Measurements from ENCODE around the gene MIDN. TPM values are rescaled to one million over a fixed set of nuclear protein-coding genes. Genes with fewer than 3 reads are reported as not detected.

MIDN gene
- total RNA-seq, 2 experiments from 2014 or later: 54.1 to 54.6 TPM

- no peak for DNase-seq
- Mint-ChIP-seq H3K4me1 (ENCODE audit: low read depth) (peaks cover 55% of the 10 kb centered on the region), H3K9me3 (no peaks in the 10 kb centered on the region), H3K4me3 (peak overlapping the region; percentile 16), H3K27ac (peak overlapping the region; percentile 64), H3K27me3 (no peaks in the 10 kb centered on the region), H3K36me3 (peaks cover 10% of the 10 kb centered on the region)
- intact Hi-C loops (cut with micrococcal nuclease): no loop called here
- ChIA-PET CTCF (interaction anchor here (17.9 kb wide), 1 partner anchor 20 kb away, joined by 649 read pairs; the partner anchor contains the start of gene ATP5F1D), POLR2A (no interaction called here)
Observed at GRCh38 chr19:1263188-1263587, 14.8 kb downstream of the MIDN start.

DNA sequence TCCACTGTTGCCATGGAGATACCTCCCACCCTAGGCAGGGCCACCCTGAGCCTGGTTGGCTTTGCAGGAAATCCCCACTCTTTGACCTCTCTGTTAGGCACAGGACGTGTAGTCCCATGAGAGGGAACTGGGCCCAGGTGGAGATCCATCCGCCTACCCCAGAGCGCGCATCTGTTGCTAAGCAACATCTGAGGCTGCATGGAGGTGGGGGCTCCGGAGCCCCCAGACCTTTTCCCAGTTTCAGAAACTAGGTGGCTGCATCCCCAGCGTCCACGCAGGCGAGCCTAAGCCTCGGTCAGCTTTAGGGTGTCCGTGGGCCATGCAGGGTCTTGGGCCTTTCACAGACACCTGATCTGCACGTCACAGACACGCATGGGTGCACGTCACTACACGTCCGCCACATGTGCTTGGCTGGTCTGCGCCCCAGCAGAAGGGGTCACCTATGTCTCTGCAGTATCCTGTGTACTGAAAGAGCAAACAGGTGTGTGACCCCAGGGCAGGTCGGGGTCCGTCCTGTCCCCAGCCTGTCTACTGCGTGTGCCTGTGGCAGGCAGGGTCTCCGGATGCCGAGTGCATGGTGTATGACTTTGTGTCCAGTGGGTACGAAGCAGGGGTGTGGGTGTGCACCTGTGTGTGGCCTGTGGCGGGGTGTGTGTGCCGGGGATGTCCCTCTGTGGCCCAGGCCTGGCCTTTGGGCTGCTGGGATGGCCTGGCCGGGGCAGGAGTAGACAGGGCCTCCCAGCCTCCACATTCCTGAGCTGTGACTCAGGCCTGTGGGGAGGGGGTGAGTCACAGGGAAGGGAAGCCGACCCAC, 16.6 kb downstream of the MIDN start:
- no peaks in the 10 kb centered on the region for H3K9me3 Mint-ChIP-seq
- intact Hi-C loops (cut with micrococcal nuclease): no loop called here
- H3K27me3 Mint-ChIP-seq: no peaks in the 10 kb centered on the region
- DNase-seq: no peak
- H3K36me3 Mint-ChIP-seq: peaks cover 6% of the 10 kb centered on the region
- H3K4me3 Mint-ChIP-seq: peak overlapping the region; percentile 32
- ChIA-PET POLR2A (interaction anchor here (0.6 to 3.0 kb wide), 4 partner anchors 12 to 227 kb away, joined by 3 to 37 read pairs (median 10); no protein-coding TSS in a partner anchor), CTCF (interaction anchor here (1.3 to 17.9 kb wide), 2 partner anchors 12 to 21 kb away, joined by 3 to 649 read pairs; partner anchors contain the start of gene ATP5F1D)
- peaks cover 48% of the 10 kb centered on the region for H3K4me1 Mint-ChIP-seq (ENCODE audit: low read depth)
- peak overlapping the region; percentile 49 for H3K27ac Mint-ChIP-seq

DNA sequence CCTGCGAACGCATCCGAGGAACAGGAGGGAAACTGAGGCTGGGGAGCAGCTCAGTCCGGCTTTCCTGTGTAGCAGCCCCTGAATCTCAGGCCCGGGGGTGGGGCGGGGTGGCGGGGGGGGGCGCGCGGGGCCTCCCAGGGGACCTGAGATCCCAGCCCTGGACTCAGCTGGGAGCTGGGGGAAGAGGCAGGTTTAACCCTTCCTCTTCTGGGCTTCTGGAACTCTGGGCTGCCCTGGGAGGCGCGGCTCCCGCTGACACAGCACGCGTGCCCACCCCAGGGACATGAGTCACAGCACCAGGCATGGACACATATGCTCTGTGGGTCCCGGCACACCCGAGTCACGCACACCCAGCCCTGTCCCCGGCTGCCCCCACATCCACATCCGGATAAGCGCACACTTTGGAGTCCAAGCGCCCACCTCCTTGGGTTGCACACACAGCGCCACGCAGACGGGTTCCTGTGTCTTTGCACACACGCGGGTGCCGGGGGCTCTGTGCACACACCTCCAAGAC, 17.3 kb downstream of the MIDN start:
- peak; percentile 64 for DNase-seq
- Mint-ChIP-seq H3K4me1 (ENCODE audit: low read depth) (peaks cover 51% of the 10 kb centered on the region), H3K27me3 (no peaks in the 10 kb centered on the region), H3K27ac (peak overlapping the region; percentile 33), H3K9me3 (no peaks in the 10 kb centered on the region), H3K4me3 (peak overlapping the region; percentile 37), H3K36me3 (peaks cover 12% of the 10 kb centered on the region)
- intact Hi-C loops (cut with micrococcal nuclease): loop anchor here (1.0 kb wide), 2 partner anchors 16 to 21 kb away; no protein-coding TSS in a partner anchor
- ChIA-PET POLR2A (interaction anchor here (2.4 to 3.0 kb wide), 2 partner anchors 13 to 21 kb away, joined by 13 to 37 read pairs; no protein-coding TSS in a partner anchor), CTCF (interaction anchor here (1.1 to 17.9 kb wide), 4 partner anchors 12 to 199 kb away, joined by 3 to 649 read pairs (median 4); partner anchors contain the start of genes ARHGAP45 and ATP5F1D)

DNA sequence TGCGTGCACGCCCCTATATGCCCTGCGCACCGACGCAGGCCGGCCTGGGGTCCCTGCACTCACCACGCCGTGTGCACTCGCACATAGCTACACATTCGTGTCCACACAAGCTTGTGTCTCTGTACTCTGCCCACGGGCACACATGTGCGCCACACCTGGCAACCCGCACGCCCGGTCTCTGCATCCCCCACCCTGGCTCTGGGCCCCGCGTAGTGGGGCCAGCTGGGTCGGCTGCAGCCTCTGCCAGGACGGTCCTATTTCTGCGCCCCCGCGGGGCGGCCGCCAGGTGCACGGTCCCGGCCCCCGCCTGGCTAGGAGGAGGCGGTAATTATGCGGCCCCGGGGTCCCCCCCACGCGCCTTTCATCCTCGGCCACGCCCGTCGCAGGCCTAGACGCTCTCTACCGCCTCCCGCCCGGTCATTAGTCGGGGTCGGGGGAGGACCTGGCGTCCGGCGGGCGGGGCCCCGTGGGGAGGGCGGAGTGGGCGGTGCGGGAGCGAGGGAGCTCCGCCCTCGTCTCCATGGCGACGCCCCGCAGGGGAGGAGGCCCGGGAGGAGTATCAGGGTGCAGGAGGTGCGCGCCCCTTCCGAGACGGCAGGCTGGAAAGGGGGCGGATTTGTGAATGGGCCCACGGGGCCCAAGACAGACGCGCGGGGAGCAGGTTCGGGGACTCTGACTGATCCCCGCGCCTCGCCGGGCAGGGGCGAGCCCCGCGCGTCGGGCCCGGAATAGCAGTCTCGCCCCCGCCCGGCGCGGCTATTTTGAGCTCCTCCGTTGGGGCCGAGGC, 17.9 kb downstream of the MIDN start:
- Mint-ChIP-seq H3K27me3 (no peaks in the 10 kb centered on the region), H3K4me1 (ENCODE audit: low read depth) (peaks cover 57% of the 10 kb centered on the region), H3K36me3 (peaks cover 19% of the 10 kb centered on the region), H3K27ac (no peak overlapping the region), H3K9me3 (no peaks in the 10 kb centered on the region), H3K4me3 (peak overlapping the region; percentile 46)
- ChIA-PET CTCF (interaction anchor here (0.6 to 17.9 kb wide), 18 partner anchors 9 to 608 kb away, joined by 3 to 649 read pairs (median 4); partner anchors contain the start of genes ARHGAP45, ATP5F1D, FAM174C and RNU6-2), POLR2A (interaction anchor here (0.6 to 3.0 kb wide), 5 partner anchors 9 to 598 kb away, joined by 3 to 37 read pairs (median 5); partner anchors contain the start of gene FAM174C)
- DNase-seq: peak; percentile 90
- intact Hi-C loops (cut with micrococcal nuclease): loop anchor here (1.0 kb wide), 2 partner anchors 17 to 22 kb away; no protein-coding TSS in a partner anchor

- Mint-ChIP-seq H3K27ac (peak overlapping the region; percentile 45), H3K27me3 (no peaks in the 10 kb centered on the region), H3K9me3 (no peaks in the 10 kb centered on the region), H3K36me3 (peaks cover 23% of the 10 kb centered on the region), H3K4me3 (peak overlapping the region; percentile 50), H3K4me1 (ENCODE audit: low read depth) (peaks cover 57% of the 10 kb centered on the region)
- DNase-seq: peak; percentile 79
- POLR2A ChIA-PET: interaction anchor here (0.7 to 3.0 kb wide), 4 partner anchors 8 to 22 kb away, joined by 3 to 37 read pairs (median 9); partner anchors contain the start of gene FAM174C
- intact Hi-C loops (cut with micrococcal nuclease): loop anchor here (1.0 kb wide), 2 partner anchors 18 to 23 kb away; no protein-coding TSS in a partner anchor
- CTCF ChIA-PET: interaction anchor here (0.6 to 17.9 kb wide), 19 partner anchors 8 to 608 kb away, joined by 3 to 649 read pairs (median 4); partner anchors contain the start of genes ARHGAP45, ATP5F1D, FAM174C and RNU6-2
Observed at GRCh38 chr19:1266916-1267476, 18.6 kb downstream of the MIDN start.

- Mint-ChIP-seq H3K27me3 (no peaks in the 10 kb centered on the region), H3K27ac (peak overlapping the region; percentile 45), H3K36me3 (peaks cover 28% of the 10 kb centered on the region), H3K4me1 (ENCODE audit: low read depth) (peaks cover 59% of the 10 kb centered on the region), H3K4me3 (peak overlapping the region; percentile 50), H3K9me3 (no peaks in the 10 kb centered on the region)
- DNase-seq: no peak
- ChIA-PET POLR2A (interaction anchor here (3.0 kb wide), 1 partner anchor 23 kb away, joined by 37 read pairs; no protein-coding TSS in a partner anchor), CTCF (interaction anchor here (0.6 to 17.9 kb wide), 8 partner anchors 8 to 192 kb away, joined by 3 to 649 read pairs (median 6); partner anchors contain the start of genes ATP5F1D and FAM174C)
- intact Hi-C loops (cut with micrococcal nuclease): no loop called here
Observed at GRCh38 chr19:1267477-1268225, 19.3 kb downstream of the MIDN start.

- CTCF ChIA-PET: interaction anchor here (0.6 to 17.9 kb wide), 12 partner anchors 9 to 273 kb away, joined by 3 to 649 read pairs (median 6); partner anchors contain the start of genes ARHGAP45 and ATP5F1D
- POLR2A ChIA-PET: interaction anchor here (0.6 to 3.0 kb wide), 23 partner anchors 9 to 247 kb away, joined by 3 to 37 read pairs (median 4); partner anchors contain the start of genes ATP5F1D, POLR2E, RNU6-2 and SBNO2
- Mint-ChIP-seq H3K4me1 (ENCODE audit: low read depth) (peaks cover 58% of the 10 kb centered on the region), H3K27me3 (no peaks in the 10 kb centered on the region), H3K36me3 (peaks cover 35% of the 10 kb centered on the region), H3K9me3 (no peaks in the 10 kb centered on the region), H3K27ac (peak overlapping the region; percentile 84), H3K4me3 (peak overlapping the region; percentile 72)
- no peak for DNase-seq
- intact Hi-C loops (cut with micrococcal nuclease): loop anchor here (1.0 kb wide), 2 partner anchors 8 to 337 kb away; partner anchors contain the start of gene UQCR11
Observed at GRCh38 chr19:1268226-1269064, 20.1 kb downstream of the MIDN start.

GRCh38 chr19:1269065-1269477, 20.7 kb downstream of the MIDN start, which contains the start of gene CIRBP:
Gene CIRBP, plus strand, starts transcription at chr19:1269332. Its CDS starts 1,602 bp downstream, at chr19:1270934.
- H3K36me3 Mint-ChIP-seq: peaks cover 41% of the 10 kb centered on the region
- intact Hi-C loops (cut with micrococcal nuclease): loop anchor here (1.0 kb wide), 2 partner anchors 9 to 336 kb away; partner anchors contain the start of gene UQCR11
- ChIA-PET POLR2A (interaction anchor here (0.6 to 1.7 kb wide), 25 partner anchors 8 to 248 kb away, joined by 3 to 36 read pairs (median 4); partner anchors contain the start of genes ATP5F1D, POLR2E, RNU6-2 and SBNO2), CTCF (interaction anchor here (0.7 to 17.9 kb wide), 10 partner anchors 10 to 402 kb away, joined by 3 to 649 read pairs (median 4); partner anchors contain the start of genes ARHGAP45 and ATP5F1D)
- peak; percentile 100 for DNase-seq
- peaks cover 64% of the 10 kb centered on the region for H3K4me1 Mint-ChIP-seq (ENCODE audit: low read depth)
- H3K4me3 Mint-ChIP-seq: peak within 1 kb of the TSS; percentile 90
- H3K27me3 Mint-ChIP-seq: no peaks in the 10 kb centered on the region
- peak within 1 kb of the TSS; percentile 89 for H3K27ac Mint-ChIP-seq
- no peaks in the 10 kb centered on the region for H3K9me3 Mint-ChIP-seq

DNA sequence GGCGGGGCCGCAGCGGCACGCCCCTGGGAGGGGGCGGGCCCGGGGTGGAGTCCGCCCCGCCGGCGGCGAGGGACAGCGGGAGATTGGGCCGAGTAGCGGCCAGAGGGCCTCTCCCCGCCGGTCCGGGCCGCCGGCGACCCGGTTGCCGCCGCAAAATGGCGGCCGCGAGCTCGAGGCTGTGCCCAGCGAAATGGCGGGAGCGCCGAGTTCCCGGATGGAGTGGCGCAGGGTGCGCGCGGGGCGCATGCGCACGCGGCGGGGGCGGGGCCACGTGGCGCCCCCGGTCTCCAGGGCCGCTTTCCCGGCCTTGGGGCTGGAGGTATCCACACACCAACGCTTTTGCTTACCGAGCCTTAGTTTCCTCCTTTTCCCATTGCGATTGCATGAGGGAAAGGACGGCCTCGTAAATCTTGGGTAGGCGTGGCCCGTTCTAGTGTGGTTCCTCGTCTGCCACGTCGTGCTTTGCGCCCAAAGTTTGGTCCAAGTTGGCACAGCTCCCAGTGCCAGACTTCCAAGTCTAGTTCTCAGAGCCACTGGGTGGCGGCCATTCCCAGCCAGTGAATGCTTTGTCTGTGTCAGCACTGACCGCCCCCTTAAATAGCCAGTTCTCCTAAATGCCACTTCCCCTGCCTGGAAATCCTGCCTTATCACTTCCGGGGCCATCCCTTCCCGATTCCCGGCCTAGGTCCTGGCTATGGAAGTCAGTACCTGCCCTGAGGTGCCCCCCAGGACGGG, 21.3 kb downstream of the MIDN start:
- intact Hi-C loops (cut with micrococcal nuclease): loop anchor here (1.0 kb wide), 2 partner anchors 9 to 336 kb away; partner anchors contain the start of gene UQCR11
- no peaks in the 10 kb centered on the region for H3K9me3 Mint-ChIP-seq
- H3K4me1 Mint-ChIP-seq (ENCODE audit: low read depth): peaks cover 67% of the 10 kb centered on the region
- peak overlapping the region; percentile 90 for H3K4me3 Mint-ChIP-seq
- peak overlapping the region; percentile 89 for H3K27ac Mint-ChIP-seq
- no peaks in the 10 kb centered on the region for H3K27me3 Mint-ChIP-seq
- H3K36me3 Mint-ChIP-seq: peaks cover 44% of the 10 kb centered on the region
- ChIA-PET CTCF (interaction anchor here (0.7 to 17.9 kb wide), 9 partner anchors 10 to 402 kb away, joined by 3 to 649 read pairs (median 4); partner anchors contain the start of genes ARHGAP45 and ATP5F1D), POLR2A (interaction anchor here (0.6 to 1.7 kb wide), 22 partner anchors 8 to 248 kb away, joined by 3 to 36 read pairs (median 4); partner anchors contain the start of genes ATP5F1D, POLR2E, RNU6-2 and SBNO2)
- peak; percentile 91 for DNase-seq
